PC-3 (cell line): ENCODE results near the gene SLC45A3.

Experiments used
- CTCF ChIP-seq: fragments of 300-600 bp; sonication (generic); conservative IDR thresholded peaks from 2 replicates; pipeline ENCODE4 v1.5.1; 2017; ENCODE audit warnings: antibody characterized with exemption, low read depth, mild to moderate bottlenecking, low read length
- EZH2 ChIP-seq: fragments of 300-600 bp; sonication (generic); IDR thresholded peaks from one replicate; pipeline ENCODE4 v1.6.1; 2017; ENCODE audit warnings: antibody characterized with exemption, mild to moderate bottlenecking, low read length; ENCODE audit not compliant: unreplicated experiment

GRCh38 chr1:205633421-205633976 is 46.8 kb downstream of the SLC45A3 start:
- TF ChIP-seq CTCF (no peak), EZH2 (no peak)
